ENCODE measurements around the gene ABCD3.

- TF ChIP-seq, protein P1, sequence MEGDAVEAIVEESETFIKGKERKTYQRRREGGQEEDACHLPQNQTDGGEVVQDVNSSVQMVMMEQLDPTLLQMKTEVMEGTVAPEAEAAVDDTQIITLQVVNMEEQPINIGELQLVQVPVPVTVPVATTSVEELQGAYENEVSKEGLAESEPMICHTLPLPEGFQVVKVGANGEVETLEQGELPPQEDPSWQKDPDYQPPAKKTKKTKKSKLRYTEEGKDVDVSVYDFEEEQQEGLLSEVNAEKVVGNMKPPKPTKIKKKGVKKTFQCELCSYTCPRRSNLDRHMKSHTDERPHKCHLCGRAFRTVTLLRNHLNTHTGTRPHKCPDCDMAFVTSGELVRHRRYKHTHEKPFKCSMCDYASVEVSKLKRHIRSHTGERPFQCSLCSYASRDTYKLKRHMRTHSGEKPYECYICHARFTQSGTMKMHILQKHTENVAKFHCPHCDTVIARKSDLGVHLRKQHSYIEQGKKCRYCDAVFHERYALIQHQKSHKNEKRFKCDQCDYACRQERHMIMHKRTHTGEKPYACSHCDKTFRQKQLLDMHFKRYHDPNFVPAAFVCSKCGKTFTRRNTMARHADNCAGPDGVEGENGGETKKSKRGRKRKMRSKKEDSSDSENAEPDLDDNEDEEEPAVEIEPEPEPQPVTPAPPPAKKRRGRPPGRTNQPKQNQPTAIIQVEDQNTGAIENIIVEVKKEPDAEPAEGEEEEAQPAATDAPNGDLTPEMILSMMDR (IDR thresholded peaks at IDR 0.05; ENCODE audit: insufficient read depth, low read depth, low read length): no peak
- TF ChIP-seq EZH2 (IDR thresholded peaks at IDR 0.05; ENCODE audit: insufficient read depth, low read length): no peak
Measured at GRCh38 chr1:94433866-94434265, 15.7 kb downstream of the ABCD3 start.

Data from astrocyte (in vitro differentiated cells and primary cell).